ENCODE measurements around the gene TANC2. TPM values are rescaled to one million over a fixed set of nuclear protein-coding genes. Genes with fewer than 3 reads are reported as not detected.

The TANC2 gene
- total RNA-seq, 2 experiments from 2014 or later: 20.0 to 22.2 TPM

DNA sequence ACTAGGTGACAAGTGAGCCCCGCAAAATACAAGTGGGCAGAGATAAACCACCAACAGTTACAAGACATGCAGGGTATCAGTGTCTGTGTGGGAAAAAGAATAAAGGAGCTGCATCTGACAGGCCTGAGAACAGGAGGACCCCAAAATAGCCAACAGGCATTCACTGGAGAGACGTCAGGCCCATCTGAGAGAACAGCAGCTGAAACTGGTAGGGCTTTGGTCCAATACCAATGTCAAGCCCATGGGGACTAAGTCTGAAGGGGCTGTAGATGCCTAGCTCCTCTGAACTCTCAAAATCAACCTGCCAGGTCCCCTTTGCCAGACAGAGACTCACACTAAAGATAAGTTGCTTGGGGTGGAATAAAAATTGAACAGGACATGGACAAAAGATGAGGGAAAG is 30.5 kb upstream of the TANC2 start:
- H3K36me3 Mint-ChIP-seq: no peaks in the 10 kb centered on the region
- DNase-seq (no peak), ATAC-seq (ENCODE audit: low read depth) (no peak)
- peaks cover 18% of the 10 kb centered on the region for H3K27me3 Mint-ChIP-seq
- H3K4me3 Mint-ChIP-seq: no peak overlapping the region
- no peak overlapping the region for H3K27ac Mint-ChIP-seq
- POLR2A ChIA-PET: no interaction called here
- peaks cover 4% of the 10 kb centered on the region for H3K9me3 Mint-ChIP-seq
- H3K4me1 Mint-ChIP-seq: no peaks in the 10 kb centered on the region

DNA sequence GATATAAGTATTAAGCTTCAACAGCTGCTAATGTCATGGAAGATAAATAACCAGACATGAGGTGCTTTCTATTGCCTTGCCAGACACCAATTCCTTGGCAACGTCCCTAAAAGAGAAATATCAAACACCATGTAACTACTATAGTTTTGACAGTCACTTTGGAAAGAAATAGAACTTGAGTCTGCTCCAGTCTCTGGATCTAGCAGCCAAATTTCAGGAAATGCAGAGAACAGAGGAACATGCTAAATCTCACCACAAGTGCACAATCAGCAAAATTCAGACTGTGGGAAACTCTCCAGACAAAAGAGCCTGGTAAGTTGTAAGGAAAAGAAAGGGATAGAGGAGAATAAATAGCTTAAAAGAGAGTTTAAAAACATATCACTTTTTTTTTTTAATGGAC is 28.4 kb upstream of the TANC2 start:
- no peak overlapping the region for H3K27ac Mint-ChIP-seq
- ATAC-seq (ENCODE audit: low read depth) (no peak), DNase-seq (no peak)
- peaks cover 3% of the 10 kb centered on the region for H3K36me3 Mint-ChIP-seq
- POLR2A ChIA-PET: no interaction called here
- H3K9me3 Mint-ChIP-seq: peaks cover 11% of the 10 kb centered on the region
- H3K4me3 Mint-ChIP-seq: no peak overlapping the region
- H3K4me1 Mint-ChIP-seq: no peaks in the 10 kb centered on the region
- peaks cover 28% of the 10 kb centered on the region for H3K27me3 Mint-ChIP-seq

DNA sequence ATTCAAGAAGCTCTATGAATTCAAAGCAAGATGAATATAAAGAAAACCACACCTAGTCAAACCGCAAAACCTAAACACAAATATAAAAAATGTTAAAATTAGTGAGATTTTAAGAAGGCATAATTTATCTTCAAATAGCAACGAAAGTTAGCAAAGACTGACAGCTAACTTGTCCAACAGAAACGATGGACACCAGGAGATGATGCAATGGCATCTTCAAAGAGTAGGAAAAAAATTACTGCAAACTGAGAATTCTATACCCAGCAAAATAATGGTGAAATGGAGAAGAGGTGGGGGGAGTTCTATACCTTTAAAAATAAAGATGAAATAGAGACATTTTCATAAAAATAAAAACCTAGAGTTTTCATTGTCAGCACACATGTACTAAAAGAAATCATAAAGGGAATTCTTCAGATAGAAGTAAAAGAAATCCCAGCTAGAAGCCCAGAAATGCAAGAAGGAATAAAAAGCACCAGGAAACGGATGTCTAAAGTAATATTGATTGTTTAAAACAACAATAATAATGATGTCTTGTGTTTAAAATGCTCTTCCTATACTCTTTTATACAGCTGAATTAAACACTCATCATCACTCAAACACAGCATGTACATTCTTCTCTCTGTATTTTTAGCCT is 24.6 kb upstream of the TANC2 start:
- POLR2A ChIA-PET: no interaction called here
- no peak for DNase-seq
- Mint-ChIP-seq H3K4me1 (no peaks in the 10 kb centered on the region), H3K4me3 (no peak overlapping the region), H3K9me3 (peaks cover 11% of the 10 kb centered on the region), H3K36me3 (peaks cover 3% of the 10 kb centered on the region), H3K27ac (no peak overlapping the region), H3K27me3 (peaks cover 29% of the 10 kb centered on the region)
- no peak for ATAC-seq (ENCODE audit: low read depth)

DNA sequence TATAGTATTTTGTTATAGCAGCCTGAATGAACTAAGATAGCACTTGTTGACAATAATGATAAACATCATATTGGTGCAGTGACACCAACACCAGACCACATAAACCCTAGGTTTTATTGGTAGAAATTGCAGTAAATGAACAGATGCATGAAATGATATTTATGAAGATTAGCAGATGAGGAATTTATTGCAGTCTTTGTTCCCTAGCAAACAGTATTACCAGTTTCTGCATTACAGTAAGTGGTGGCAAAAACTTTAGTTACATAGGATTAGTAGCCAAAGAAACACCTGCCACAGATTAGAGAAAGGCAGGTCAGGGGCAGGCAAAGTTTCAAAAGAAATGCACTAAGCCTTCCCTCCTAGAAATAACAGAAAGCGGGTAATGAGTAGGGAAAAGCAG is 17.7 kb upstream of the TANC2 start:
- Mint-ChIP-seq H3K4me1 (no peaks in the 10 kb centered on the region), H3K4me3 (no peak overlapping the region), H3K27ac (no peak overlapping the region), H3K36me3 (no peaks in the 10 kb centered on the region), H3K27me3 (peaks cover 22% of the 10 kb centered on the region), H3K9me3 (no peaks in the 10 kb centered on the region)
- no peak for DNase-seq
- no peak for ATAC-seq (ENCODE audit: low read depth)
- POLR2A ChIA-PET: no interaction called here

DNA sequence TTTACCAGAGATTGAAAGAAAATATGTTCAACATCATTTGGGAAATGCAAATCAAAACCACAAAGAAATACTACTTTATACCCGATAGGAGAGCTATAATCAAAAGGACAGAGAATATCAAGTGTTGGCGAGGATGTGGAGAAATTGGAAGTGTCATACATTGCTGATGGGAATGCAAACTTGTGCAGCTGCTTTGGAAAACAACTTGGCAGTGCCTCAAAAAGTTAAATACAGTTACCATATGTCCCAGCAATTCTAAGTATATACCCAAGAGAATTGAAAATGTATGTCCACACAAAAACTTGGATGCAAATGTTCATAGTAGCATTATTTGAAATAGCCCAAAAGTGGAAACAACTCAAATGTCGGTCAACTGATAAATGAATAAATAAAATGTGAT is 17.0 kb upstream of the TANC2 start:
- Mint-ChIP-seq H3K27ac (no peak overlapping the region), H3K4me3 (no peak overlapping the region), H3K27me3 (peaks cover 24% of the 10 kb centered on the region), H3K4me1 (no peaks in the 10 kb centered on the region), H3K36me3 (no peaks in the 10 kb centered on the region), H3K9me3 (no peaks in the 10 kb centered on the region)
- POLR2A ChIA-PET: no interaction called here
- DNase-seq: no peak
- ATAC-seq (ENCODE audit: low read depth): no peak

DNA sequence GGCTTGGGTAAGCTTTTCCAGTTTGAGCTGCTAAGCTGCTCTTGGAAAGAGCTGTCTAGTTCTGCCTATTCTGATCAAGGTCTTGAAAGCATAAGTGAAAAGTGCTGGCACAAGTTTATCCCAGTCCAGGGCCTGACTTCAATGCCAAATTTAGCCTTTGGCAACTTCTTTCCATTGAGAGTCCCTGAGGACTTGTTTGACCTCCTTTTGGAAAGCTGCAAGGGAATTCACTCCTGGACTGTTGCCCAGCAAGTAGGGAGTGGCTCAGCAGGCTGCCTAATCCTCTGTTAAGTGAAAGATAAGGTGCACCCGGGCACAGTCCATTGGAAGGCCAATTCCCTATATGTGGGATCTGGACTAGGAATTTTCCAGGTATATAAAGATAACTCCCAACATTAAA is 16.0 kb upstream of the TANC2 start:
- H3K36me3 Mint-ChIP-seq: no peaks in the 10 kb centered on the region
- no peaks in the 10 kb centered on the region for H3K9me3 Mint-ChIP-seq
- H3K4me1 Mint-ChIP-seq: no peaks in the 10 kb centered on the region
- peaks cover 22% of the 10 kb centered on the region for H3K27me3 Mint-ChIP-seq
- H3K27ac Mint-ChIP-seq: no peak overlapping the region
- ATAC-seq (ENCODE audit: low read depth) (no peak), DNase-seq (no peak)
- POLR2A ChIA-PET: no interaction called here
- no peak overlapping the region for H3K4me3 Mint-ChIP-seq

DNA sequence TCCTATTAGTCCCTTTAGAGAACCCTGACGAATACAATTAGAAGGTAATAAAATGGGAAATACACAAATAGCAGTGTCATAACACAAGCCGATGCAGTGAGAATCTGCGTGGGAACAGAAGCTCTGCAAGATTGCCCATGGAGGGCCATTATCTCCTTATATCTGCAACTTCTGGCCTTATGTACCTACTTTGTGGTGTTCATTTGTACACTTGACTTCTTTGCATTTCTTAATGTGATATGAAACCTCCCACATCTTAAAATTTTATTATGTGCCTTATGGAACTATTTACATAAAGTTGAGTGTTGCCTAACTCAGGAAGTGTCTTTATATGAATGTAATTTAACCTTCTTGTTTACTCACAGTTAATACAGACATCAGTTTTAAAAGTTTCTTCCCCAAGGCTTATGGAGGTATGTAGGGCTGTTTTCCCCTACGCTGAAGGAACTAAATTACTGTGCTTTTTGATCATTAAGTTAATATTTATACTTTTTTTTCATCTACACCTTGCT is 10.1 kb upstream of the TANC2 start:
- DNase-seq (no peak), ATAC-seq (ENCODE audit: low read depth) (no peak)
- Mint-ChIP-seq H3K9me3 (no peaks in the 10 kb centered on the region), H3K36me3 (no peaks in the 10 kb centered on the region), H3K4me1 (no peaks in the 10 kb centered on the region), H3K27ac (no peak overlapping the region), H3K27me3 (peaks cover 17% of the 10 kb centered on the region), H3K4me3 (no peak overlapping the region)
- POLR2A ChIA-PET: no interaction called here

DNA sequence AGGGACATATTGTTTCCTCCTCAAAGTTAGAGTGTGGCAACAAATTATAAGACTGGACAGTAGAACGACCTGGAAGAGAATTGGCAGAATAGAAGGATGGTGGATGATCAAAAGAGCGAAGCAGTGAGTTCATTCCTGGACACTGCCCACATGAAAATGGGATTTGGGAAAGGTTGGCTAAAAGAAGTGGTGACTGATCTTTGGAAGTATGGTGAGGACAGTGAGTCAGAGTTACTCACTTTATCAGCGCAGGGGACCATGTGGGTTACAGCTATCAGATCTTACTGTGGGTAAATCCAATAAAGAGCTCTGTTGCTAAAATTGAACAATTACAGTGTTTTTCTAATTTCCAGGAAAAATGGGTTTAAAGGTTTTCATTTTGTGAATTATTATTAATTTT is 2.7 kb upstream of the TANC2 start:
- peaks cover 58% of the 10 kb centered on the region for H3K27me3 Mint-ChIP-seq
- H3K27ac Mint-ChIP-seq: no peak overlapping the region
- no peak overlapping the region for H3K4me3 Mint-ChIP-seq

DNA sequence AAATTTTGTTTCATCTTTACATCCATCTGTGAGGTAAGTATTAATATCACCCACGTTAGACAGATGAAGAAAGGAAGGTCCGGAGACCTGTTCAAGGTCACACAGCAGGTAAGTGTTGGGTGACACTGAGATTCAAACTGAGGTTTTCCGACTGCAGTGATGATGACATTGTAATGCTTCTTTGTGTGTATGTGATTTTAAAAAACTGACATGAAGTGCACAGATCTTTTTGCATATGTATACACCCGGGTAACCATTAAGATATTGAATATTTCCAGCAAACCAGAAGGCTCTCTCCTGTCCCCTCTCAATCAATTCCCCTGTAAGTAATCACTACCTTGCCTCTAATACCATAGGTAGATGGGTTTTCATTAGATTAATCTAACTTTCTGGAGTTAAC is 1.5 kb upstream of the TANC2 start:
- Mint-ChIP-seq H3K9me3 (no peaks in the 10 kb centered on the region), H3K27ac (no peak overlapping the region), H3K27me3 (peaks cover 58% of the 10 kb centered on the region), H3K4me3 (no peak overlapping the region), H3K4me1 (peaks cover 27% of the 10 kb centered on the region), H3K36me3 (no peaks in the 10 kb centered on the region)
- POLR2A ChIA-PET: no interaction called here
- no peak for ATAC-seq (ENCODE audit: low read depth)
- DNase-seq: no peak

More for the DNA sequence above, 2.7 kb upstream of the TANC2 start:
- ATAC-seq (ENCODE audit: low read depth) (no peak), DNase-seq (no peak)
- no peaks in the 10 kb centered on the region for H3K36me3 Mint-ChIP-seq
- H3K4me1 Mint-ChIP-seq: peaks cover 21% of the 10 kb centered on the region
- no peaks in the 10 kb centered on the region for H3K9me3 Mint-ChIP-seq
- POLR2A ChIA-PET: no interaction called here

DNA sequence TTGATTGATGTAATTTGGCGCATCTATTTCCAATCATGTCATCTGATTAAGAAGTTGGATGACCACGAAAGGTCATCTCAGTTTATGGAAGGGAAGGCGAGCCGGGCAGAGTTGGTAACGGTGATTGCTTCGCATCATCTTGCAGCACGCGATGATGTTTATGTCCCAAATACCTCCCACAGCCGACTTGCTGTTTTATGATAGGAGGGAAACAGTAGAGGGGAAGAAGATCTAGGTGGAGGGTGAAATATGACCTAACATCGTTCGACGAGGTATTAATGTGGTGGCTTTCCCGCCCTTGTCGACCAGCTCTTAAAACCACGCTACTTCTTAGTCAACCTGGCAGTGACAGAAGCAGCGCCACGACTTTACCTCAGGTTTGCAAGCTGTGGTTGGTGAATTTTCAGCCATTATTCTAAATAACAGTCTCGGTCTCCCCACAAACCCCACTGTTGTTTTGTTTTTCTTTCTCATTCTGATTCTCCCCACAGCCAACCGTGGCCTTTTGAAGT is 805 bp upstream of the TANC2 start:
- peaks cover 27% of the 10 kb centered on the region for H3K4me1 Mint-ChIP-seq
- no peak for DNase-seq
- H3K27me3 Mint-ChIP-seq: peaks cover 56% of the 10 kb centered on the region

DNA sequence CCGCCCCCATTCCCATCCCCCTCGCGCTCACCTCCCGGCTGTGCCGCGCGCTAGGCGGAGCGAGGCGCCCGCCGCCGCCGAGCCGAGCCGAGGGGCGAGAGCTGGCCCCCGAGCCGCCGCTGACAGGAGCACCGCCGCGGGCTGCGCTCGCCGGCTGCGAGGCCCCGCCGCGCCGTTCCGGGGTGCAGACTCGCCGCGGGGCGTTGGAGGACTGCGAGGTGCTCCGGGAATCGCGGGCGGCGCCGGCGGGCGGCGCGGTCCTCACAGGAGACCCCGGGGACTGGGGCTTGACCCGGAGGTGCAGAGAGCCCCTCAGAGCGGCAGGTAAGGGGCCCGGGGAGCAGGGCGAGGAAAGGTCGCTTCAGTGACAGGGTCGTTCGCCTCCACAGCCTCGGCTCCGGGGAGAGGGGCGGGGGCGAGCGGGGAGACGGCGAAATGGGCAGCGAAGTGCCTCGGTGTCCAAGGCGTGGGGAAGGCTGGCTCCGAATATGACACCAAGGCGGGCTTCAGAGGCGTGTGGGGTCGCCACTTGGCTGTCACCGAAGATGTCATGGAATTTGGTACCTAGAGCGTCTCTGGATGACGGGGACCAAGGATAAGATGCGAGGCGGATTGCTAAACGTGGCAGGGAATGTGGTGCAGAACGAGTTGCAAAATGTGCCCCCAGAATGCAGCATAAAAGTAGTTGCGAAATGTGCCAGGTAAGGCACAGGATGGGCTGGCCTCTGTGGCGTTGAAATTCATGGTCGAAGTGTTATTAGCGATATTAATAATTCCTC is 580 bp downstream of the TANC2 start:
- peaks cover 47% of the 10 kb centered on the region for H3K27me3 Mint-ChIP-seq
- H3K36me3 Mint-ChIP-seq: no peaks in the 10 kb centered on the region
- H3K4me3 Mint-ChIP-seq: peak overlapping the region; percentile 80
- peak overlapping the region; percentile 33 for H3K27ac Mint-ChIP-seq
- ATAC-seq (ENCODE audit: low read depth) (peak; percentile 26), DNase-seq (no peak)
- H3K9me3 Mint-ChIP-seq: no peaks in the 10 kb centered on the region
- peaks cover 27% of the 10 kb centered on the region for H3K4me1 Mint-ChIP-seq
- POLR2A ChIA-PET: no interaction called here

More for the DNA sequence above, 805 bp upstream of the TANC2 start:
- Mint-ChIP-seq H3K4me3 (peak overlapping the region; percentile 89), H3K27ac (peak overlapping the region; percentile 83), H3K36me3 (no peaks in the 10 kb centered on the region), H3K9me3 (no peaks in the 10 kb centered on the region)
- POLR2A ChIA-PET: no interaction called here
- peak; percentile 34 for ATAC-seq (ENCODE audit: low read depth)

DNA sequence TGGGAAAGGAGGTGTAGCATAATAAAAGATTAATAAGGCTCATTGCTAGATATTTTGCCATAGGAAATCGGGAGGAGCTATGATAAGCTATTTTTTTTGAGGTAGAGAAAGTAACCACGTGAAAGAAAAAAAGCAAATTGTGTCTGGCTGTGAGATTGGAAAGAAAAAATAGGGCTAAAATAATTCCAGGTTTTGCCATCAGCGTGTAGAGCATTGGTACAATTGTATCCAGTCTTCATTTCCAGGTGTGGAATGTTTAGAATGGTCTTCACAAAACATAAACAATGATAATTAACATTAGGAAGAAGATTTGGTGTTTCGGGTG is 1.1 kb downstream of the TANC2 start:
- Mint-ChIP-seq H3K27ac (no peak overlapping the region), H3K4me1 (peaks cover 27% of the 10 kb centered on the region), H3K36me3 (no peaks in the 10 kb centered on the region), H3K4me3 (peak overlapping the region; percentile 80), H3K27me3 (peaks cover 41% of the 10 kb centered on the region), H3K9me3 (no peaks in the 10 kb centered on the region)
- ATAC-seq (ENCODE audit: low read depth) (no peak), DNase-seq (no peak)
- POLR2A ChIA-PET: no interaction called here

DNA sequence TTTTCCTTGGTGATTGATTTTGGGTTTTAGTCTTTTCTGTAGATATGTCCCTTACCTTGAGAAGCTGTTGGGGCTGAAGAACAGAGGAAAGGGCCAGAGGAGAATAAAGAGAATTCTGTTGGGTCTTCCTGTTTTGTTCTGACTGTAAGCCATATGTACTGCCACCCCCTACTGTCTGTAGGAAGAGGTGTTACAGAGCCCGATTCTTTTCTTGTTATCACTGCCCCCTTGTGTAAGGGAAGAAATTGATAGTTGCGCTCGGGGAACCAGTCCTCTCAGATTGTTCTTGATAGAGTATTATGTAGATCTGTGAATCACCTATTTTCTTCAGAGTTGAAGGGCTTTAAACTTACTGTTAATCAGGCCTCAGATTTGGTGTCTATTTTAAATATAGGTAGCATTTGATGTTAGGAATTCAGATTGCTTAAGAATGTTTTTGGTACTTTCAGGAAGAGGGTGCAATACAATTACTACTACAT is 2.4 kb downstream of the TANC2 start:
- H3K27me3 Mint-ChIP-seq: peaks cover 29% of the 10 kb centered on the region

DNA sequence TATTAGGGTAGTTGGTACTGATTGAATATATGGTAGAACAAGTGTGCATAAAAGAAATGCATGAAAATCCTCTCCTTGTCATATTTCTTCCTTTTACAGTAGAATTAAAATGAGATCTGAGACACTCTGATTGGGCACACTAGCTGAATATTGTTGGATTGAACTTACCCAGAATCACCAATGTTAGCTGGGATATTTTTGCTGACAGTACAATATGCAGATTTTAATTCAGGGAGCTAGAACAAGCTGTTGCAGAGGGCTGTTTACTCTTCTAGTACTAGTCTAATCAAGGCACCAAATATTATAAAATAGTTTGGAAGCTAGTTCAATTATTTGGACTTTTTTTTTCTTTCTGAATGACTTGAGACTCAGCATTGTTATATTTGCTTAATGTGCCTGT is 4.6 kb downstream of the TANC2 start:
- Mint-ChIP-seq H3K36me3 (no peaks in the 10 kb centered on the region), H3K27ac (no peak overlapping the region), H3K27me3 (peaks cover 15% of the 10 kb centered on the region), H3K4me1 (peaks cover 17% of the 10 kb centered on the region), H3K9me3 (no peaks in the 10 kb centered on the region), H3K4me3 (no peak overlapping the region)
- no peak for DNase-seq
- ATAC-seq (ENCODE audit: low read depth): no peak
- POLR2A ChIA-PET: no interaction called here

More for the DNA sequence above, 2.4 kb downstream of the TANC2 start:
- no peaks in the 10 kb centered on the region for H3K9me3 Mint-ChIP-seq
- peaks cover 27% of the 10 kb centered on the region for H3K4me1 Mint-ChIP-seq
- ATAC-seq (ENCODE audit: low read depth) (peak; percentile 53), DNase-seq (no peak)
- no peaks in the 10 kb centered on the region for H3K36me3 Mint-ChIP-seq
- peak overlapping the region; percentile 46 for H3K4me3 Mint-ChIP-seq
- H3K27ac Mint-ChIP-seq: no peak overlapping the region
- POLR2A ChIA-PET: no interaction called here

Measured in activated naive CD8-positive, alpha-beta T cell treated with anti-CD3 and anti-CD28 coated beads, Interleukin-2, amount 10 ng/mL, durations not matched to agents 7 days and 5 days (primary cell).